Aorta (tissue), 5 donors: ENCODE data around the gene NMU. TPM values are rescaled to one million over a fixed set of nuclear protein-coding genes. Genes with fewer than 3 reads are reported as not detected.

Experiments
- ATAC-seq: fragments of 200-7000 bp; cut with Tn5 transposase; one replicate; pipeline ENCODE4 v1.9.1; 2022; ENCODE audit warnings: moderate library complexity; ENCODE audit not compliant: low FRiP score
- DNase-seq, 2 donors: peaks; one replicate each; pipeline ENCODE4 v3.0.0-alpha.2; 2020
- H3K27ac ChIP-seq, 2 donors: one replicate each; pipeline ENCODE4 v1.5.1; 2013; ENCODE audit warnings: low read length in 2 of 2, mild to moderate bottlenecking in 2 of 2, moderate library complexity in 2 of 2, control low read depth in 1 of 2, inconsistent platforms in 1 of 2, low read depth in 1 of 2
- H3K27me3 ChIP-seq, 2 donors: one replicate each; pipeline ENCODE4 v1.6.1; 2013; ENCODE audit warnings: control low read depth in 1 of 2, low read length in 1 of 2, mild to moderate bottlenecking in 1 of 2, moderate library complexity in 1 of 2; ENCODE audit not compliant: insufficient read depth in 2 of 2, control insufficient read depth in 1 of 2
- H3K36me3 ChIP-seq, 2 donors: one replicate each; pipeline ENCODE4 v1.6.1; 2013; ENCODE audit warnings: control low read depth in 1 of 2, low read length in 1 of 2, mild to moderate bottlenecking in 1 of 2; ENCODE audit not compliant: insufficient read depth in 2 of 2, control insufficient read depth in 1 of 2
- H3K4me1 ChIP-seq, 2 donors: one replicate each; pipeline ENCODE4 v1.6.1; 2013; ENCODE audit warnings: low read length in 2 of 2, control low read depth in 1 of 2, mild to moderate bottlenecking in 1 of 2, moderate library complexity in 1 of 2; ENCODE audit not compliant: insufficient read depth in 2 of 2, control insufficient read depth in 1 of 2
- H3K4me3 ChIP-seq, 2 donors: one replicate each; pipeline ENCODE4 v1.5.1; 2013; ENCODE audit warnings: low read length in 2 of 2, control low read depth in 1 of 2, mild to moderate bottlenecking in 1 of 2
- H3K9me3 ChIP-seq: one replicate; pipeline ENCODE4 v1.6.1; 2013; ENCODE audit warnings: mild to moderate bottlenecking, low read length; ENCODE audit not compliant: control insufficient read depth
- WGBS, 2 donors: extraction: QIAGEN DNeasy Blood & Tissue Kit; methylation state at CpG; one replicate each; pipeline ENCODE4 v1.1.7; 2013; 5-methylcytosine and 5-hydroxymethylcytosine counted together
- intact Hi-C, 2 donors: fragments of 100-400 bp; cut with DNase I; formaldehyde crosslinking; loops; one replicate each; pipeline versions ENCODE4 v1.14.2 to v1.15.0; 2022
- polyA plus RNA-seq, 2 donors: library from polyadenylated mRNA; stranded (reverse); fragments of 200-250 nt; gene quantifications; one replicate each; pipeline ENCODE4 v1.2.3, GENCODE V29; 2013
- total RNA-seq, 2 donors: library from RNA; stranded (reverse); fragmentation: NEBNext Ultra II Directional; extraction: Animal tissue kit (Norgen Biotek cat#: 25700); gene quantifications; one replicate each; pipeline ENCODE4 v1.2.1, GENCODE V29; 2021
- donor health status: healthy with polysubstance abuse.
- donor health status: Bipolar disorder and iron deficiency.
- donor health status: DM: no; HTN: no; CAD: no.
- donor health status: DM: no; HTN: no; CAD: no.
- donor health status: DM: yes; HTN: yes; CAD: no.

NMU gene
- total and polyA plus RNA-seq, 4 donors: not detected

DNA sequence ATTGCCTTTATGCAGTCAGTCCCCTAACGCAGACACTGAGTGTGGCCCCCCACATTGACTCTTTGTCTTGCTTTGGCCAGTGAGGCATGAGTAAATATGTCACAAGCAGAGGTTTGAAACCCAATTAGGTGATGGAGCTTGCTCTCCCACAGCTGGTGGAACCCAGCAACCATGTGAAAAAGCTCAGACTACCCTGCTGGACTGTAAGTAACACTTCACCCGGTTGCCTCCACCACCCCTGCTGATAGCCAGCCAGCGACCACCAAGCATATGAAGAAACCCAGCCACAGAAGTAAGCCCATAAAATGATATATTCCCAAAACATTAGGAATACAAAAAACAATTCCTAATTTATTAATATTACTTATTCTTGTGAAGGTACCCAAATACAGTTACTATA is 22.5 kb downstream of the NMU start:
- no peaks in the 10 kb centered on the region for H3K9me3 ChIP-seq
- intact Hi-C loops: no loop called here
- H3K27me3 ChIP-seq: no peaks in the 10 kb centered on the region
- H3K4me1 ChIP-seq: no peaks in the 10 kb centered on the region
- no peak overlapping the region for H3K4me3 ChIP-seq
- ATAC-seq (no peak), DNase-seq (no peak)
- no peaks in the 10 kb centered on the region for H3K36me3 ChIP-seq
- no peak overlapping the region for H3K27ac ChIP-seq
- WGBS, 2 donors: 77 to 96% methylated on average over 3 of the region's 3 CpGs

DNA sequence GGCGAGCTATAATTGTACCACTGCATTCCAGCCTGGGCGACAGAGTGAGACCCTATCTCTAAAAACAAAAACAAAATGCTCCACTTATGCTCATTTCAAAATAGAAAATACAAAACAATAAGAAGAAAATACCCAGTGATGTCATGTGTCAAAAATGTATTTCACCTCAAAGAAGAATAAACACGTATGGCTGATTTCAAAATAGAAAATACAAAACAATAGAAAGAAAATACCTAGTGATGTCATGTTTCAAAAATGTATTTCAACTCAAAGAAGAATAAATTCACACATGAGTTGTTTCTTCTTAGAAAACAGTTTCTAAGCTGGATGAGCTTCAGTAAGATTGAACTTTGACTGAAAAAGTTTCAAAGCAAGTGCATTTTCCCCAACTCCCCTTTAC is 23.8 kb downstream of the NMU start:
- H3K9me3 ChIP-seq: no peaks in the 10 kb centered on the region
- DNase-seq (no peak), ATAC-seq (no peak)
- no peaks in the 10 kb centered on the region for H3K36me3 ChIP-seq
- H3K27me3 ChIP-seq: no peaks in the 10 kb centered on the region
- H3K4me3 ChIP-seq: no peak overlapping the region
- no peak overlapping the region for H3K27ac ChIP-seq
- no peaks in the 10 kb centered on the region for H3K4me1 ChIP-seq
- intact Hi-C loops: no loop called here
- WGBS, 2 donors: 72 to 77% methylated on average over 3 of the region's 3 CpGs

DNA sequence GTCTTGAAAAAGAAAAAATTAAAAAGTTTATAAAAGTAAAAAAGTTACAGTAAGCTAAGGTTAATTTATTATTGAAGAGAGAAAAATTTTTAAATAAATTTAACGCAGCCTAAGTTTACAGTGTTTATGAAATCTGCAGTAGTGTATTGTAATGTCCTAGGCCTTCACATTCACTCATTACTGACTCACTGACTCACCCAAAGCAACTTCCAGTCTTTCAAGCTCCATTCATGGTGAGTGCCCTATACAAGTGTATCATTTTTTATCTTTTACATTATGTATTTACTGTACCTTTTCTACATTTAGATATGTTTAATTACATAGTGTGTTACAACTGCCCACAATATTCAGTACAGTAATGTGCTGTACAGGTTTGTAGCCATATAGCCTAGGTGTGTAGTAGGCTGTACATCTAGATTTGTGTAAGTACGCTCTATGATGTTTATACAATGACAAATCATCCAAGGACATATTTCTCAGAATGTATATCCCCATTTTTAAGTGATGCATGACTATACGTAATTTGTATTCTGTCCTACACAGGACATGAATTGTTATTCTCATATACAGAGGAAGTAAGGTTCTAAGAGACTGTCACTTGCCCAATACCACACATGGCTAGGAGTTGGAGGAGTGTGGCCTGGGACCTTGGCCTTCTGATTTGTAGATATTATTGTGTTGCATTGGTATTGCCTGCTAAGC is 24.6 kb downstream of the NMU start:
- ATAC-seq (no peak), DNase-seq (no peak)
- H3K4me3 ChIP-seq: no peak overlapping the region
- H3K9me3 ChIP-seq: no peaks in the 10 kb centered on the region
- no peaks in the 10 kb centered on the region for H3K36me3 ChIP-seq
- no peaks in the 10 kb centered on the region for H3K27me3 ChIP-seq
- WGBS, 2 donors: 96 to 99% methylated on average over 3 of the region's 3 CpGs
- H3K4me1 ChIP-seq: no peaks in the 10 kb centered on the region
- intact Hi-C loops: no loop called here
- H3K27ac ChIP-seq: no peak overlapping the region

DNA sequence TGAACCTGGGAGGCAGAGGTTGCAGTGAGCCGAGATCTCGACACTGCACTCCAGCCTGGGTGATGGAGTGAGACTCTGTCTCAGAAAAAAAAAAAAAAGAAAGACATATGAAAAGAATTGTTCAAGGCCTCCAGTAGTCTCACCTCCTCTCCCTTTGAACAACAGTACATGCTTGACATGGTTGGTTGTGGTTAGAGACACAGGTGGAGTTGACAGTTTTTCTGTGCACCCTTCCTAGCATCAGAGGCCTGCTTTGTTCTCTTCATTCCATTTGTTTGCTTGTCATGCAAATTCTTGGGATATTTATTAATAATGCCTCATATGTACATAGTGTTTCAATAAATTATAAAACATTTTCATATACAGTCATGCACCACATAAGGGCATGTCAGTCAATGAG is 25.7 kb downstream of the NMU start:
- Histone ChIP-seq H3K4me3 (no peak overlapping the region), H3K27me3 (no peaks in the 10 kb centered on the region), H3K36me3 (no peaks in the 10 kb centered on the region), H3K4me1 (no peaks in the 10 kb centered on the region), H3K27ac (no peak overlapping the region), H3K9me3 (no peaks in the 10 kb centered on the region)
- WGBS, 2 donors: 100% methylated on average over 2 of the region's 2 CpGs
- intact Hi-C loops: no loop called here
- DNase-seq: no peak
- no peak for ATAC-seq

DNA sequence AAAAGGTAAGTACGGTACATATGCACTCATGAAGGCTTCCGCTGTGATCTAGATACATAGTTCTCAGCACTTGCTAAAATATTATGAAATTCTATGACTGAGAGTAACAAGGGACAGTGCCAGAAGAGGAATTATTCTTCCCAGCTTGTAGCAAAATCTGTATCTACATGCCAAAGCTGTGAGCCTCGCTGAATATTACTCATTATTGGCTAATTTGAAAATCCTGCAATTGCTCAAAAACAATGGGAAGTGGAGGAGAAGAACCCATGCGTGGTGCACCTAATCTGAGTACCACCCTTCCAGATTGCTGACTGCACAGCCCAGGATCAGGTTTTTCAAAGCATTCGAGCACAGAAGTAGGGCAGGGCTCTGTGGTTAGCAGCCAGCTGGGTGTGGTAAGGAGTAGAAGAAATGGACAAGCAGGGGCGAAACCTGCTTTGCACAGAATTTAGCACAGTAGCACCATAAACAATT is 26.7 kb downstream of the NMU start:
- H3K27me3 ChIP-seq: no peaks in the 10 kb centered on the region
- no peaks in the 10 kb centered on the region for H3K36me3 ChIP-seq
- no peak overlapping the region for H3K4me3 ChIP-seq
- no peak for ATAC-seq
- H3K27ac ChIP-seq: no peak overlapping the region
- H3K4me1 ChIP-seq: no peaks in the 10 kb centered on the region
- WGBS, 2 donors: 67 to 77% methylated on average over 6 of the region's 6 CpGs
- DNase-seq: no peak
- intact Hi-C loops: no loop called here
- no peaks in the 10 kb centered on the region for H3K9me3 ChIP-seq

DNA sequence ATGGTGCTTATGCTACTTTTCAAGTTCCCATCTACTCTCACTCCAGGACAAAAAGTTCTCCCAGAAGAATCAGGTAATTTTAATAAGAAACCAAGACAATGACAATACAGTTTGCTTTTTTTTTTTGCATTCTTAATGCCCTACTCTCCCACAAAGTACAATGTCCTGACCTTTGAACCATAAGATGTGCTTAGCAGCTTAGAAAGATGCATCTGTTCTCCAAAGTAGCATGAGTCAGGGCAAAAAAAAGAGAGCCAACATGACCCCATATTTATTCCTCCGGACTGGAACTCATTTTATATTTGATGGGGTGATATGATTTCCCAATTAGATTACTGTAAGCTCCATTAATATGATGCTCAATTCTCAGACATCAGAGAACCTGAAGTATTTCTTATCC is 27.5 kb downstream of the NMU start:
- no peak overlapping the region for H3K4me3 ChIP-seq
- WGBS, 2 donors: 83 to 84% methylated on average over 1 of the region's 1 CpG
- intact Hi-C loops: no loop called here

DNA sequence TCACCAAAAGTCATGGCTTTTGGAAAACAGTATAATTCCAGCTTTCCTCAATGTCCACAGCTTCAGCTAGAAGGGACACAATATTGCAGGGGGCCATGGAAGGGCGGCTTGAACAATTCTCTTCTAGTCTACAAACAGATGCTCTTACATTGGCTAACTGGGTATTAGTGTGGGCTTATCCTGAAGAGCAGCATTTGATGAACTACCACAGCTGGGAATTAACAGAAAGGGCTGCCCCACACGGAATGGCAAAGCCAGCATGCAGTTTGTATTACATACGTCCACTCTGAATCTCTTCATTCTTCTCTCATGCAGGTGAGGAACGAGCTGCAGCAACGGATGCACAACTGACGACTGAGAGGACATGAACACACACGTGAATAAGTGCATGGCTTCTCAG is 31.1 kb downstream of the NMU start:
- no peak overlapping the region for H3K27ac ChIP-seq
- no peaks in the 10 kb centered on the region for H3K4me1 ChIP-seq
- 81 to 84% methylated on average over 7 of the region's 7 CpGs for WGBS, 2 donors
- ATAC-seq: no peak
- intact Hi-C loops: no loop called here
- DNase-seq: no peak
- H3K27me3 ChIP-seq: no peaks in the 10 kb centered on the region
- no peaks in the 10 kb centered on the region for H3K36me3 ChIP-seq
- no peak overlapping the region for H3K4me3 ChIP-seq
- H3K9me3 ChIP-seq: no peaks in the 10 kb centered on the region

More for the DNA sequence above, 27.5 kb downstream of the NMU start:
- DNase-seq (no peak), ATAC-seq (no peak)
- no peaks in the 10 kb centered on the region for H3K36me3 ChIP-seq
- H3K4me1 ChIP-seq: no peaks in the 10 kb centered on the region
- no peaks in the 10 kb centered on the region for H3K9me3 ChIP-seq
- H3K27me3 ChIP-seq: no peaks in the 10 kb centered on the region
- H3K27ac ChIP-seq: no peak overlapping the region

DNA sequence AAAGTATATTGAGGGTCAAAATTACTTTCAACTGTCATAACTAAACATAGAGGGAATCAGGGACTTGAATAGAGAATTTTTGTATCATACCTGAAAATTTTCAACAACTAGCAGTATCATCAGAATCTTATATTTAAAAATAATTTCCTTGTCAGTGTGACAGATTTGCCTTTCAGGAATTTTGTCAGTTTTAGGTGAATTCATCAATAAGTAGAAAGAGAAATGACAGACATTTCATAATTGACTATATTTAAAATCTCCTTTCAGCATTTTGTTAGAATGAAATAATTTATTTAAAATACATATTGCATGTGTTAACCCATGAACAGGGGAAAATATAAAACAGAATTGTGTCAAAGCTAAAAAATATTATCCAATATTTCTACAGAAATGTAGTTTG is 35.5 kb downstream of the NMU start:
- H3K27ac ChIP-seq: no peak overlapping the region
- H3K4me1 ChIP-seq: no peaks in the 10 kb centered on the region
- no peaks in the 10 kb centered on the region for H3K36me3 ChIP-seq
- H3K9me3 ChIP-seq: no peaks in the 10 kb centered on the region
- ATAC-seq (no peak), DNase-seq (no peak)
- H3K27me3 ChIP-seq: no peaks in the 10 kb centered on the region
- no peak overlapping the region for H3K4me3 ChIP-seq
- intact Hi-C loops: no loop called here

DNA sequence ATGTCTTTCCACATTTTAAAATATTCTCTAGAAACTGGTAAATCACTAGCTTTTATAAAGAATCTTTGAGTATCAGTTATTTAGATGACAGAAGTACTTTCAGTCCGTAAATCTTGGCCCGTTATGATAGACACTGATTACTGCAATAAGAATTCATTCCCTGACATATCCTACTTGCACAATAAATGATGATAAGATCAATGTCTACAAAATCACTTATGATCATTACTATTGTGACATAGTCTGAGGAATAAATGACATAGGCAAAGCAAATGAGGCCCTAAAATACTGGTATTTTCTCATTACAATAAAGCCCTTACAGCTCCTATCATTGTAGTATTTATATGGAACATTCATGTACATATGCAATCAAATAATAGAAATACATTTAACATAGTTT is 37.5 kb downstream of the NMU start:
- intact Hi-C loops: no loop called here
- 97 to 99% methylated on average over 2 of the region's 2 CpGs for WGBS, 2 donors
- no peaks in the 10 kb centered on the region for H3K36me3 ChIP-seq
- no peak for DNase-seq
- H3K4me1 ChIP-seq: no peaks in the 10 kb centered on the region
- H3K27me3 ChIP-seq: no peaks in the 10 kb centered on the region
- no peak overlapping the region for H3K27ac ChIP-seq
- H3K9me3 ChIP-seq: no peaks in the 10 kb centered on the region
- ATAC-seq: no peak
- H3K4me3 ChIP-seq: no peak overlapping the region
